B cell (primary cell): ENCODE measurements around the gene THUMPD1. TPM values are rescaled to one million over a fixed set of nuclear protein-coding genes. Genes with fewer than 3 reads are reported as not detected.

Experiments used
- ATAC-seq: fragments of 200-7000 bp; cut with Tn5 transposase; one replicate; pipeline ENCODE4 v1.10.0; 2021; ENCODE audit warnings: low read depth, mild to moderate bottlenecking, moderate number of reproducible peaks, moderate library complexity
- CTCF ChIA-PET: fragments of 350-600 bp; sonication (Branson Sonifier 250); formaldehyde crosslinking; loops from one replicate; lab custom pipeline; 2021; ENCODE audit warnings: antibody characterized with exemption, inconsistent platforms; lab: Charles Lee
- POLR2A ChIA-PET: fragments of 350-600 bp; sonication (Branson Sonifier 250); formaldehyde crosslinking; loops from one replicate; lab custom pipeline; 2021; ENCODE audit warnings: antibody characterized with exemption; lab: Charles Lee
- DNase-seq: peaks from one replicate; pipeline ENCODE4 v3.0.0; 2013
- H2AFZ ChIP-seq: 2 replicates; pipeline ENCODE4 v1.6.1; 2012; ENCODE audit warnings: mild to moderate bottlenecking, low read depth, low read length; ENCODE audit not compliant: insufficient read depth, poor library complexity, severe bottlenecking
- H3K27ac ChIP-seq, 2 donors: 1 replicate in 1 of 2; 2 replicates in 1 of 2; pipeline ENCODE4 v1.5.1; 2012 to 2013; ENCODE audit warnings: low read length in 2 of 2, mild to moderate bottlenecking in 2 of 2, moderate library complexity in 1 of 2
- H3K27me3 ChIP-seq, 4 experiments: fragments of 200-600 bp in 1 of 4; sonication (generic) in 1 of 4; replicated peaks in 1 of 4; 1 replicate in 2 of 4; 2 replicates in 2 of 4; pipeline versions ENCODE4 v1.6.1 to v1.7.0; 2013 to 2016; ENCODE audit warnings: low read length in 3 of 4, mild to moderate bottlenecking in 2 of 4, mixed read lengths in 1 of 4, moderate library complexity in 1 of 4; ENCODE audit not compliant: insufficient read depth in 4 of 4, control insufficient read depth in 3 of 4; ENCODE audit errors: control extremely low read depth in 1 of 4
- H3K36me3 ChIP-seq, 2 experiments: replicated peaks in 1 of 2; 1 replicate in 1 of 2; 2 replicates in 1 of 2; pipeline versions ENCODE4 v1.6.1 to v1.7.1; 2013; ENCODE audit warnings: low read length in 1 of 2; ENCODE audit not compliant: insufficient read depth in 2 of 2, control insufficient read depth in 1 of 2; ENCODE audit errors: control extremely low read depth in 1 of 2, extremely low read depth in 1 of 2
- H3K4me1 ChIP-seq, 2 donors: fragments of 200-600 bp in 1 of 2; sonication (generic) in 1 of 2; 1 replicate in 1 of 2; 2 replicates in 1 of 2; pipeline versions ENCODE4 v1.5.1 to v1.6.1; 2013 to 2017; ENCODE audit warnings: low read length in 2 of 2; ENCODE audit not compliant: control insufficient read depth in 2 of 2, insufficient read depth in 2 of 2
- H3K4me2 ChIP-seq: replicated peaks from 2 replicates; pipeline ENCODE3; 2012; ENCODE audit warnings: mild to moderate bottlenecking, low read depth, low read length; ENCODE audit not compliant: poor library complexity, severe bottlenecking
- H3K4me3 ChIP-seq, 5 experiments: fragments of 200-600 bp in 1 of 5; sonication (generic) in 1 of 5; 1 replicate in 3 of 5; 2 replicates in 2 of 5; pipeline versions ENCODE4 v1.5.1 to v1.7.0; 2011 to 2016; ENCODE audit warnings: low read length in 4 of 5, mild to moderate bottlenecking in 4 of 5, low read depth in 2 of 5, control low read depth in 1 of 5, moderate library complexity in 1 of 5; ENCODE audit not compliant: insufficient read depth in 1 of 5; ENCODE audit errors: control extremely low read depth in 1 of 5, extremely low read depth in 1 of 5
- H3K79me2 ChIP-seq: fragments of 200-600 bp; sonication (generic); one replicate; pipeline ENCODE4 v1.6.0; 2016; ENCODE audit warnings: low read length; ENCODE audit not compliant: control insufficient read depth, insufficient read depth
- H3K9ac ChIP-seq: fragments of 200-600 bp; sonication (generic); 2 replicates; pipeline ENCODE4 v1.6.1; 2017; ENCODE audit warnings: mild to moderate bottlenecking, low read length, moderate library complexity
- H3K9me3 ChIP-seq, 3 donors: one replicate each; pipeline versions ENCODE4 v1.6.1 to v1.7.1; 2013; ENCODE audit warnings: low read length in 2 of 3; ENCODE audit not compliant: control insufficient read depth in 2 of 3, insufficient read depth in 1 of 3; ENCODE audit errors: control extremely low read depth in 1 of 3
- H4K20me1 ChIP-seq: 2 replicates; pipeline ENCODE4 v1.6.0; 2012; ENCODE audit warnings: mild to moderate bottlenecking, low read length; ENCODE audit not compliant: insufficient read depth, control insufficient read depth, poor library complexity, severe bottlenecking
- H3K27ac Mint-ChIP-seq: one replicate; pipeline ENCODE4 v1.8.0; 2021; ENCODE audit warnings: mixed read lengths
- H3K27me3 Mint-ChIP-seq: one replicate; pipeline ENCODE4 v1.8.0; 2021; ENCODE audit warnings: mixed read lengths
- H3K4me1 Mint-ChIP-seq: one replicate; pipeline ENCODE4 v1.8.0; 2021; ENCODE audit warnings: mixed read lengths
- H3K4me3 Mint-ChIP-seq: one replicate; pipeline ENCODE4 v1.8.0; 2021; ENCODE audit warnings: mixed read lengths
- H3K9me3 Mint-ChIP-seq: one replicate; pipeline ENCODE4 v1.8.0; 2022; ENCODE audit warnings: mixed read lengths; ENCODE audit not compliant: insufficient read depth
- CTCF ChIP-seq: fragments of 200-600 bp; IDR thresholded peaks from one replicate; pipeline ENCODE4 v1.8.0; 2022; ENCODE audit warnings: antibody characterized with exemption, mild to moderate bottlenecking
- EZH2 ChIP-seq: IDR thresholded peaks from 2 replicates; pipeline ENCODE4 v1.6.1; 2012; ENCODE audit warnings: borderline replicate concordance, low read depth, mild to moderate bottlenecking, moderate library complexity, low read length; ENCODE audit not compliant: insufficient read depth, poor library complexity, severe bottlenecking
- WGBS: methylation state at CpG from one replicate; pipeline ENCODE4 v1.1.5; 2013; ENCODE audit warnings: missing lambda C conversion rate; ENCODE audit not compliant: insufficient coverage; 5-methylcytosine and 5-hydroxymethylcytosine counted together
- intact Hi-C: fragments of 100-400 bp; cut with micrococcal nuclease; formaldehyde crosslinking; loops from one replicate; pipeline ENCODE4 v1.10.0; 2022
- polyA plus RNA-seq: library from polyadenylated mRNA; depleted of rRNA; stranded (reverse); fragments of >200 nt; gene quantifications from 2 replicates; pipeline ENCODE4 v1.2.3, GENCODE V29; 2012
- total RNA-seq, 2 donors: library from RNA; stranded (reverse); fragments of 120-200 nt in 1 of 2; gene quantifications; 1 replicate in 1 of 2; 2 replicates in 1 of 2; pipeline versions ENCODE4 v1.2.3 to v1.2.4, GENCODE V29; 2013 to 2022

The THUMPD1 gene
- total and polyA plus RNA-seq, 2 donors (not counting 1 experiment from before 2014, with no cell fraction given): 52.5 to 72.6 TPM

GRCh38 chr16:20750558-20750957 is 8.9 kb upstream of the THUMPD1 start:
- H3K27ac Mint-ChIP-seq: no peak overlapping the region
- H3K27me3 Mint-ChIP-seq: no peaks in the 10 kb centered on the region
- intact Hi-C loops: no loop called here
- CTCF ChIA-PET: no interaction called here
- Histone ChIP-seq H3K4me1 (no peaks in the 10 kb centered on the region), H3K27me3 (no peaks in the 10 kb centered on the region), H3K4me3 (no peak overlapping the region), H2AFZ (no peak overlapping the region), H3K9me3 (peaks cover 0 to 17% (median 16%) of the 10 kb centered on the region in 3 donors), H3K79me2 (no peaks in the 10 kb centered on the region), H4K20me1 (no peaks in the 10 kb centered on the region), H3K36me3 (no peaks in the 10 kb centered on the region), H3K4me2 (no peak overlapping the region), H3K9ac (no peak overlapping the region), H3K27ac (no peak overlapping the region)
- no CpG with 5 or more reads among the region's 1 CpG for WGBS
- DNase-seq (no peak), ATAC-seq (no peak)
- POLR2A ChIA-PET: no interaction called here
- TF ChIP-seq CTCF (no peak), EZH2 (no peak)
- no peaks in the 10 kb centered on the region for H3K4me1 Mint-ChIP-seq
- H3K4me3 Mint-ChIP-seq: no peak overlapping the region
- peaks cover 2% of the 10 kb centered on the region for H3K9me3 Mint-ChIP-seq

- TF ChIP-seq CTCF (no peak), EZH2 (no peak)
- intact Hi-C loops: loop anchor here (10.0 kb wide), 1 partner anchor 1225 kb away; the partner anchor contains the start of genes CCP110 and GDE1
Observed at GRCh38 chr16:20749474-20749873, 7.9 kb upstream of the THUMPD1 start.

More at GRCh38 chr16:20749474-20749873, 7.9 kb upstream of the THUMPD1 start:
- Mint-ChIP-seq H3K4me3 (no peak overlapping the region), H3K27me3 (no peaks in the 10 kb centered on the region), H3K9me3 (peaks cover 2% of the 10 kb centered on the region), H3K4me1 (no peaks in the 10 kb centered on the region), H3K27ac (no peak overlapping the region)
- POLR2A ChIA-PET: no interaction called here
- H4K20me1 ChIP-seq: no peaks in the 10 kb centered on the region
- CTCF ChIA-PET: no interaction called here
- H3K9me3 ChIP-seq: peaks cover 0 to 17% (median 16%) of the 10 kb centered on the region in 3 donors
- H3K36me3 ChIP-seq: no peaks in the 10 kb centered on the region
- H3K9ac ChIP-seq: no peak overlapping the region
- no peak overlapping the region for H3K4me2 ChIP-seq
- H3K4me1 ChIP-seq: no peaks in the 10 kb centered on the region
- H3K79me2 ChIP-seq: no peaks in the 10 kb centered on the region
- WGBS: no CpG with 5 or more reads among the region's 1 CpG
- no peak overlapping the region for H2AFZ ChIP-seq
- ATAC-seq (no peak), DNase-seq (no peak)
- no peak overlapping the region for H3K4me3 ChIP-seq
- no peak overlapping the region for H3K27ac ChIP-seq
- H3K27me3 ChIP-seq: no peaks in the 10 kb centered on the region
